ENCODE measurements around the gene SCAMP5. TPM values are rescaled to one million over a fixed set of nuclear protein-coding genes. Genes with fewer than 3 reads are reported as not detected.
A peak's percentile ranks its signal among the peaks of the same experiment; 100 is the strongest.

The SCAMP5 gene
- total and polyA plus RNA-seq, 2 of the 13 experiments (the other 11 are each of a cell fraction or from before 2014, with no cell fraction given) = 34.3 to 49.0 TPM

- TF ChIP-seq ZNF142 (CRISPR knock-in tag; IDR thresholded peaks at IDR 0.05) = no peak
- no peak for TF ChIP-seq NFE2L1 (CRISPR knock-in tag; IDR thresholded peaks at IDR 0.05; ENCODE audit: borderline replicate concordance)
- no peak for TF ChIP-seq TBP (CRISPR knock-in tag; IDR thresholded peaks at IDR 0.05)
- TF ChIP-seq SAFB2 (CRISPR knock-in tag; IDR thresholded peaks at IDR 0.05; ENCODE audit: borderline replicate concordance, low read depth) = no peak
- no peak for TF ChIP-seq MLLT10 (CRISPR knock-in tag; IDR thresholded peaks at IDR 0.05)
- TF ChIP-seq RAD21 (CRISPR knock-in tag; IDR thresholded peaks at IDR 0.05) = peak; percentile 80
- TF ChIP-seq TMF1 (CRISPR knock-in tag; IDR thresholded peaks at IDR 0.05; ENCODE audit: low read depth) = no peak
- 0 out of 2 replicates have a peak, but pooled peaks have one; percentile 27 for TF ChIP-seq KDM2A (CRISPR knock-in tag; IDR thresholded peaks at IDR 0.05; ENCODE audit: borderline replicate concordance, low read depth)
- peak; percentile 30; the same call in 1 of the 2 replicates for TF ChIP-seq RXRB (CRISPR knock-in tag; IDR thresholded peaks at IDR 0.05; ENCODE audit: borderline replicate concordance)
- no peak for TF ChIP-seq DZIP1 (CRISPR knock-in tag; IDR thresholded peaks at IDR 0.05)
- TF ChIP-seq KLF6 (CRISPR knock-in tag; IDR thresholded peaks at IDR 0.05) = 0 out of 2 replicates have a peak, but pooled peaks have one; percentile 57
- 0 out of 2 replicates have a peak, but pooled peaks have one; percentile 19 for TF ChIP-seq ARID4A (CRISPR knock-in tag; IDR thresholded peaks at IDR 0.05; ENCODE audit: borderline replicate concordance)
- no peak for TF ChIP-seq HINFP (CRISPR knock-in tag; IDR thresholded peaks at IDR 0.05; ENCODE audit: low read depth)
Observed at GRCh38 chr15:74950078-74950908, 45.1 kb upstream of the SCAMP5 start (continued).

Data from HepG2 (cell line).